HCT116 (cell line): ENCODE results near the gene ALB. TPM values are rescaled to one million over a fixed set of nuclear protein-coding genes. Genes with fewer than 3 reads are reported as not detected.
A peak's percentile ranks its signal among the peaks of the same experiment; 100 is the strongest.

Experiments used
- ATAC-seq: fragments of 200-7000 bp; cut with Tn5 transposase; 2 replicates; pipeline ENCODE4 v1.9.1; 2020; ENCODE audit warnings: mild to moderate bottlenecking, moderate library complexity
- BruUV-seq: library from RNA; stranded (reverse); fragments of 400-500 nt; replicated peaks from 2 replicates; lab custom pipeline; 2021; lab: Mats Ljungman, UMichigan
- CTCF ChIA-PET: fragments of 300-600 bp; sonication (Branson Sonifier 250); formaldehyde crosslinking; loops from one replicate; lab custom pipeline; 2021; ENCODE audit warnings: antibody characterized with exemption; lab: Charles Lee
- POLR2A ChIA-PET: fragments of 300-600, 350-600 bp; sonication (Branson Sonifier 250); formaldehyde crosslinking; loops from one replicate; lab custom pipeline; 2021; ENCODE audit warnings: antibody characterized with exemption; lab: Charles Lee
- RAD21 ChIA-PET, 2 experiments: fragments of 300-600 bp; sonication (Branson Sonifier 250); formaldehyde crosslinking; loops; one replicate each; lab custom pipeline; 2023; ENCODE audit warnings: low total read pairs in 2 of 2; ENCODE audit not compliant: uncharacterized antibody in 2 of 2, unreplicated experiment in 2 of 2, low non-redundant PET in 1 of 2; lab: Charles Lee
- DNase-seq: peaks from one replicate; pipeline ENCODE4 v3.0.0-alpha.2; 2010; ENCODE audit warnings: low read depth, low spot score
- H2AFZ ChIP-seq: fragments of 200-600 bp; shearing (Covaris generic), sonication (generic); 2 replicates; pipeline ENCODE4 v1.6.1; 2017; ENCODE audit warnings: low read depth, mixed run types, mixed read lengths, antibody characterized with exemption, low read length; ENCODE audit not compliant: poor library complexity, severe bottlenecking
- H3K27ac ChIP-seq: 2 replicates; pipeline ENCODE4 v1.5.1; 2012; ENCODE audit warnings: low read depth, low read length
- H3K27me3 ChIP-seq: fragments of 200-600 bp; sonication (generic); 2 replicates; pipeline ENCODE4 v1.6.1; 2016; ENCODE audit warnings: mixed run types, low read length, mixed read lengths; ENCODE audit not compliant: insufficient read depth
- H3K36me3 ChIP-seq, 2 experiments: fragments of 200-500 bp in 1 of 2; fragments of 200-600 bp in 1 of 2; sonication (Bioruptor generic) in 1 of 2; sonication (generic) in 1 of 2; 2 replicates each; pipeline versions ENCODE4 v1.5.1 to v1.6.1; 2014 to 2016; ENCODE audit warnings: low read length in 2 of 2, inconsistent platforms in 1 of 2, mixed read lengths in 1 of 2, mixed run types in 1 of 2; ENCODE audit not compliant: insufficient read depth in 2 of 2, control insufficient read depth in 1 of 2
- H3K4me1 ChIP-seq, 2 experiments: fragments of 200-600 bp in 1 of 2; sonication (generic) in 1 of 2; 2 replicates each; pipeline versions ENCODE4 v1.5.1 to v1.6.1; 2012 to 2017; ENCODE audit warnings: low read length in 2 of 2, inconsistent platforms in 1 of 2, mild to moderate bottlenecking in 1 of 2, mixed read lengths in 1 of 2, mixed run types in 1 of 2, moderate library complexity in 1 of 2; ENCODE audit not compliant: insufficient read depth in 2 of 2, control insufficient read depth in 1 of 2
- H3K4me2 ChIP-seq: fragments of 200-600 bp; sonication (generic); 2 replicates; pipeline ENCODE4 v1.6.1; 2017; ENCODE audit warnings: mixed run types, low read length, mixed read lengths
- H3K4me3 ChIP-seq, 2 experiments: fragments of 200-600 bp in 1 of 2; sonication (generic) in 1 of 2; replicated peaks in 1 of 2; 2 replicates each; pipeline ENCODE4 v1.5.1; 2011 to 2016; ENCODE audit warnings: low read length in 2 of 2, control low read depth in 1 of 2, low read depth in 1 of 2, mild to moderate bottlenecking in 1 of 2, mixed read lengths in 1 of 2, mixed run types in 1 of 2
- H3K79me2 ChIP-seq: fragments of 200-600 bp; sonication (generic); 2 replicates; pipeline ENCODE4 v1.6.1; 2017; ENCODE audit warnings: mild to moderate bottlenecking, mixed run types, low read length, moderate library complexity, mixed read lengths; ENCODE audit not compliant: insufficient read depth
- H3K9ac ChIP-seq: fragments of 200-600 bp; sonication (generic); 2 replicates; pipeline ENCODE4 v1.6.1; 2016; ENCODE audit warnings: low read length, mixed read lengths
- H3K9me2 ChIP-seq: fragments of 200-600 bp; sonication (generic), shearing (Covaris generic); 2 replicates; pipeline ENCODE4 v1.6.1; 2017; ENCODE audit warnings: mixed run types, mild to moderate bottlenecking, moderate library complexity; ENCODE audit not compliant: insufficient read depth
- H3K9me3 ChIP-seq, 2 experiments: fragments of 200-500 bp in 1 of 2; fragments of 200-600 bp in 1 of 2; sonication (Bioruptor generic) in 1 of 2; sonication (generic) in 1 of 2; 2 replicates each; pipeline ENCODE4 v1.6.1; 2014 to 2017; ENCODE audit warnings: low read length in 2 of 2, mixed read lengths in 2 of 2, inconsistent platforms in 1 of 2, low read depth in 1 of 2, mild to moderate bottlenecking in 1 of 2, mixed run types in 1 of 2, moderate library complexity in 1 of 2; ENCODE audit not compliant: control insufficient read depth in 1 of 2, insufficient read depth in 1 of 2
- H4K20me1 ChIP-seq: fragments of 200-600 bp; sonication (generic), shearing (Covaris generic); 2 replicates; pipeline ENCODE4 v1.6.1; 2017; ENCODE audit warnings: mixed run types, mild to moderate bottlenecking, moderate library complexity; ENCODE audit not compliant: insufficient read depth
- CTCF ChIP-seq, 3 experiments: fragments of 200-600 bp in 1 of 3; sonication (generic) in 1 of 3; IDR thresholded peaks in 2 of 3; conservative IDR thresholded peaks in 1 of 3; 2 replicates each; pipeline ENCODE4 v1.5.1; 2012 to 2017; ENCODE audit warnings: low read depth in 2 of 3, low read length in 2 of 3, antibody characterized with exemption in 1 of 3, borderline replicate concordance in 1 of 3, control low read depth in 1 of 3, mild to moderate bottlenecking in 1 of 3, mixed read lengths in 1 of 3, mixed run types in 1 of 3, moderate library complexity in 1 of 3; ENCODE audit not compliant: insufficient read depth in 1 of 3
- JUND ChIP-seq: IDR thresholded peaks from 2 replicates; pipeline ENCODE4 v1.6.1; 2012
- RAD21 ChIP-seq: IDR thresholded peaks from 2 replicates; pipeline ENCODE4 v1.6.1; 2012; ENCODE audit warnings: low read depth, mild to moderate bottlenecking
- intact Hi-C: fragments of 100-400 bp; cut with micrococcal nuclease; formaldehyde crosslinking; loops from 2 replicates; pipeline ENCODE4 v1.10.0; 2022
- total RNA-seq: library from RNA; stranded (reverse); gene quantifications from one replicate; pipeline ENCODE4 v1.2.1, GENCODE V29; 2021; ENCODE audit not compliant: unreplicated experiment
- TF ChIP-seq, protein P1 (sequence below): IDR thresholded peaks from 2 replicates; pipeline ENCODE4 v1.6.1; 2012

The ALB gene
- total RNA-seq, 1 experiment from 2014 or later: 26.7 TPM

GRCh38 chr4:73433140-73433539 lies 29.1 kb downstream of the ALB start:
- no peak overlapping the region for H3K9ac ChIP-seq
- ATAC-seq (no peak), DNase-seq (no peak)
- POLR2A ChIA-PET: no interaction called here
- H3K9me2 ChIP-seq: no peaks in the 10 kb centered on the region
- RAD21 ChIA-PET: no interaction called here
- H3K27me3 ChIP-seq: no peaks in the 10 kb centered on the region
- TF ChIP-seq JUND (no peak), CTCF (IDR thresholded peaks at IDR 0.05 in 2 of 3, conservative IDR thresholded peaks at IDR 0.05 in 1 of 3; ENCODE audit: borderline replicate concordance in 1 of 3, insufficient read depth in 1 of 3, low read depth in 2 of 3, low read length in 2 of 3) (no peak)
- BruUV-seq: no TSS peak
- no peak overlapping the region for H3K4me3 ChIP-seq
- H3K27ac ChIP-seq: no peak overlapping the region
- H4K20me1 ChIP-seq: no peaks in the 10 kb centered on the region
- H3K36me3 ChIP-seq: no peaks in the 10 kb centered on the region
- intact Hi-C loops: no loop called here
- H3K79me2 ChIP-seq: no peaks in the 10 kb centered on the region
- H3K9me3 ChIP-seq: no peaks in the 10 kb centered on the region
- CTCF ChIA-PET: no interaction called here
- H3K4me2 ChIP-seq: no peak overlapping the region
- no peak overlapping the region for H2AFZ ChIP-seq
- H3K4me1 ChIP-seq: no peaks in the 10 kb centered on the region

- intact Hi-C loops: no loop called here
- H2AFZ ChIP-seq: peak overlapping the region; percentile 63
- ChIA-PET CTCF (interaction anchor here (1.0 to 1.2 kb wide), 2 partner anchors 16 to 93 kb away, joined by 3 read pairs; no protein-coding TSS in a partner anchor), RAD21 (no interaction called here), POLR2A (no interaction called here)
- H3K9me3 ChIP-seq: no peaks in the 10 kb centered on the region
- DNase-seq: peak; percentile 4
- H3K79me2 ChIP-seq: no peaks in the 10 kb centered on the region
- ATAC-seq: peak; percentile 78
- no peak overlapping the region for H3K27ac ChIP-seq
- H3K9me2 ChIP-seq: no peaks in the 10 kb centered on the region
- H3K4me1 ChIP-seq: no peaks in the 10 kb centered on the region
- no peaks in the 10 kb centered on the region for H4K20me1 ChIP-seq
- no peaks in the 10 kb centered on the region for H3K36me3 ChIP-seq
- H3K4me3 ChIP-seq: no peak overlapping the region
- no peak overlapping the region for H3K4me2 ChIP-seq
- TF ChIP-seq, protein P1, sequence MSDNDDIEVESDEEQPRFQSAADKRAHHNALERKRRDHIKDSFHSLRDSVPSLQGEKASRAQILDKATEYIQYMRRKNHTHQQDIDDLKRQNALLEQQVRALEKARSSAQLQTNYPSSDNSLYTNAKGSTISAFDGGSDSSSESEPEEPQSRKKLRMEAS: no peak
- TF ChIP-seq RAD21 (peak; percentile 24; the same call in 1 of the 2 replicates), CTCF (IDR thresholded peaks at IDR 0.05 in 2 of 3, conservative IDR thresholded peaks at IDR 0.05 in 1 of 3; ENCODE audit: borderline replicate concordance in 1 of 3, insufficient read depth in 1 of 3, low read depth in 2 of 3, low read length in 2 of 3) (peak; percentile 25 to 63 (median 51); a peak in 5 of 6 replicates)
- TF ChIP-seq, all 23 proteins: peak for 2
- H3K27me3 ChIP-seq: no peaks in the 10 kb centered on the region
- H3K9ac ChIP-seq: no peak overlapping the region
- no TSS peak for BruUV-seq
Observed at GRCh38 chr4:73434311-73434710, 30.2 kb downstream of the ALB start.
